HG03095 (cell line): ENCODE results near the gene PCDHGB1.
"Not testable (repeated sequence)": the region's sequence is repeated elsewhere in the genome, so short reads cannot be mapped to it uniquely, and the experiment has no call there.

ENCODE experiments used
- ATAC-seq: cut with Tn5 transposase; IDR thresholded peaks from one replicate; pipeline ENCODE4 v1.9.1; 2021; ENCODE audit warnings: moderate library complexity; ENCODE audit not compliant: unreplicated experiment

PCDHGB1 gene

DNA sequence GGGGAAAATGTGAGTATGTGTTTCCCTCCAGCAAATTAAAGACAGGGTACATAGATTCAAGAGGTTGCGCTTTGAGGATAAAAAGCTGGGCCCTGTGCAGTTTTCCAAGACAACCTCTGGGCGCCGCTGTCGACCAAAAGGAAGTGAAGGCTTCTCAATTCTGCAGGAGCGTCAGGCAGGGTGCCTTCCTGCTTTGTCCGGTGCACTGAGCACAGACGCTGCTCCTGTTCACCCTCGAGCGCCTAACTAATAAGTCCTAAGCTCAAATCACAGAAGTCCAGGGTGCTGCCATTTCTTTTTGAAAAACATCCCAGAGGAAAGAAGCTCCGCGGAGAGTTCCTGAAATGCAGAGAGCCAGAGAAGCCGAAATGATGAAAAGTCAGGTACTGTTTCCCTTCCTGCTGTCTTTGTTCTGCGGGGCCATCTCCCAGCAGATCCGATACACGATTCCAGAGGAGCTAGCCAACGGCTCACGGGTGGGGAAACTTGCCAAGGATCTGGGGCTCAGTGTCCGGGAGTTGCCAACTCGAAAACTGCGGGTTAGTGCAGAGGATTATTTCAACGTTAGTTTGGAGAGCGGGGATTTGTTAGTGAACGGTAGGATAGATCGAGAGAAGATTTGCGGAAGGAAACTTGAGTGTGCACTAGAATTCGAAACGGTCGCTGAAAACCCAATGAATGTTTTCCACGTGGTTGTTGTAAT, at the start of gene PCDHGB1:
Gene PCDHGB1, plus strand, starts transcription at position 183 of the 703 bp plus-strand sequence. Its CDS starts 162 bp downstream, at position 345.
- ATAC-seq, result peak; percentile 89

GRCh38 chr5:141303756-141304155, 46.1 kb upstream of the PCDHGB1 start, which contains the start of gene SLC25A2:
TSS of gene SLC25A2 (minus strand) at chr5:141304049. CDS start at chr5:141303865, 184 bp downstream.
- no peak for ATAC-seq

DNA sequence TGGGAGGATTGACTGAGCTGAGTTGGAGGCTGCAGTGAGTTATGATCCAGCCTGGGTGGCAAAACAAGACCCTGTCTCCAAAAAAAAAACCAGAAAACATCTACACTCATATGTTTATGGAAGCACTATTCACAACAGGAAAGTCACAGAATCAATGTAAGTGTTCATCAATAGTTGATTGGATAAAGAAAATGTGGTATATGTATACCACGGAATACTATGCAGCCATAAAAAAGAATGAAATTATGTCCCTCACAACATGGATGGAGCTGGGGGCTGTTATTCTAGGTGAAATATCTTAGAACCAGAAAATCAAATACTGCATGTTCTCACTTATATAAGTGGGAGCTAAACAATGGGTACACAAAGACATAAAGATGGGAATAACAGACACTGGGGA, 43.3 kb upstream of the PCDHGB1 start:
- no peak for ATAC-seq

GRCh38 chr5:141313711-141314110, 36.2 kb upstream of the PCDHGB1 start:
- no peak for ATAC-seq

- ATAC-seq, result not testable (repeated sequence)
Observed at GRCh38 chr5:141316963-141317362, 32.9 kb upstream of the PCDHGB1 start.

GRCh38 chr5:141319202-141319601, 30.7 kb upstream of the PCDHGB1 start:
- ATAC-seq, result no peak

- ATAC-seq, result no peak
Observed at GRCh38 chr5:141319699-141320098, 30.2 kb upstream of the PCDHGB1 start.

- ATAC-seq, result peak; percentile 89
Observed at GRCh38 chr5:141320225-141321169, 29.4 kb upstream of the PCDHGB1 start, which contains the start of gene TAF7. TSS of gene TAF7 (minus strand) at chr5:141320784. CDS start at chr5:141320044, 740 bp downstream.

GRCh38 chr5:141322261-141322660, 27.6 kb upstream of the PCDHGB1 start:
- no peak for ATAC-seq

GRCh38 chr5:141326088-141326854, 23.6 kb upstream of the PCDHGB1 start:
- peak; percentile 81 for ATAC-seq

DNA sequence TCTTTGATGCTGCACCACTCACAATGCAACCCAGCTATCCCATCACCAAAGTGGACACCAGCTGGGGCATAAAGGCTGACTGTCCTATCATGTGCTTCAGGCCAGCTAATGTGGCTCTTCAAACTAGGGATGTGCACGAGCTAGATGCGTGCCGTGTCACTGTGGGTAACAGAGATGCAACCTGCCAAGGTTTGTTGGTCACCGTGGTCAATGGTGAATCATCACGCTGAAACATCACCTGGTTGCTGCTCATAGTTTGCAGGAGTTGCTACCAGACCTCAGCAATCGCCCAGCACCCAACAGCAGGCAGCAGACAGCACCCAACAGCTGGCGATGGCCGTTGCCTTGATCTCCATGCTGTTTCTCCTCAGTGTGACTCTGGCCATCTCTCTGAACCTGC, 21.7 kb upstream of the PCDHGB1 start:
- ATAC-seq, result no peak

GRCh38 chr5:141330299-141331080, 19.4 kb upstream of the PCDHGB1 start, which contains the start of gene PCDHGA1:
TSS of gene PCDHGA1 (plus strand) at chr5:141330514.
- peak; percentile 41 for ATAC-seq

- ATAC-seq, result not testable (repeated sequence)
Observed at GRCh38 chr5:141332571-141332970, 17.3 kb upstream of the PCDHGB1 start.

DNA sequence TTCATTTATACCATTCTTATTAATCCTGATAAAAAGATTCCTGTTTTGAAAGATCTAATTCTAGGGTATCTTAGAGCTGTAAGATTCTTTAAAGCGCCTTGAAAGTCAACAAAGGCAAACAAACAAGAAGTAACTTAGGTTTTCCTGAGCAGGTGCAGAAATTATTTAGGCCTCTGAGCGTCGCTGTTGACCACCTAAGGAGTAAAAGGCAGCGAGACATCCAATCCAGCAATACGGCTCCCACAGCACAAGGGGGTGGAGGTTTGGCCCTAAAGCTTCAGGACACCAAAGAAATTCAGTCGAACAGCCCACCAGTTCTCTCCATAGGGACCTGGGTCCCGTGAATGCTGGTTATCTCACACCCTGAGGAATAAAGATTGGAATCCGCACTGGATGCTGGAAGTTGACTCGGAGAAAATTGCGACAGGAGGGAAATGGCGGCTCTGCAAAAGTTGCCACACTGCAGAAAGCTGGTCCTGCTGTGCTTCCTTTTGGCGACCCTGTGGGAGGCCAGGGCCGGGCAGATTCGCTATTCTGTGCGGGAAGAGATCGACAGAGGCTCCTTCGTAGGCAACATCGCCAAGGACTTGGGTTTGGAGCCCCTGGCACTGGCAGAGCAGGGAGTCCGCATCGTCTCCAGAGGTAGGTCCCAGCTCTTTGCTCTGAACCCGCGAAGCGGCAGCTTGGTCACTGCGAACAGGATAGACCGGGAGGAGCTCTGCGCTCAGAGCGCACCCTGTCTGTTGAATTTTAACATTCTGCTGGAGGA, 11.2 kb upstream of the PCDHGB1 start, which contains the start of gene PCDHGA2:
Gene PCDHGA2, plus strand, starts transcription at position 223 of the 769 bp plus-strand sequence.
- ATAC-seq, result no peak

DNA sequence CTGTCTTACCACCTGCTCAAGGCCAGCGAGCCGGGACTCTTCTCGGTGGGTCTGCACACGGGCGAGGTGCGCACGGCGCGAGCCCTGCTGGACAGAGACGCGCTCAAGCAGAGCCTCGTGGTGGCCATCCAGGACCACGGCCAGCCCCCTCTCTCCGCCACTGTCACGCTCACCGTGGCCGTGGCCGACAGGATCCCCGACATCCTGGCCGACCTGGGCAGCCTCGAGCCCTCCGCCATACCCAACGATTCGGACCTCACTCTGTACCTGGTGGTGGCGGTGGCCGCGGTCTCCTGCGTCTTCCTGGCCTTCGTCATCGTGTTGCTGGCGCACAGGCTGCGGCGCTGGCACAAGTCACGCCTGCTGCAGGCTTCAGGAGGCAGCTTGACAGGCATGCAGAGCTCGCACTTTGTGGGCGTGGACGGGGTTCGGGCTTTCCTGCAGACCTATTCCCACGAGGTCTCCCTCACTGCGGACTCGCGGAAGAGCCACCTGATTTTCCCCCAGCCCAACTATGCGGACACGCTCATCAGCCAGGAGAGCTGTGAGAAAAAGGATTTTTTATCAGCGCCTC, 9.0 kb upstream of the PCDHGB1 start:
- ATAC-seq, result not testable (repeated sequence)

DNA sequence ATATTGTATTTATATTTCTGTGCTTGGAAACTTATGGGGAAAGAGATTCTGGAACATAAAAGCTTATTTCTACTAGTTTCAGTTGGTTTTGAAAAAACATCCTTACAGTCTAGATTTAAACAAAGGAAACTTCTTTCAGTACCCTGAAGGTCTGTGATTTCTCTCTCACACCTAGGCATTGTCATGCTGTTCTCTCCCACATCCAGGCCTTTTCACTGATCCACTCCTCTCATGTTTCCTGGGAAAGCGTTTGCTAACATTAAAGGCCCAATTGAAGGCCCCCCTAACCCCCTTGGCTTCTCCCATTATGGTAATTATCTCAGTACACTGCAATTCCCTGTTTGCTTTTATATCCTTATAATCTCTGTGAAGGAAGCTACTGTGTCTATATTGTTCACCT, 7.1 kb upstream of the PCDHGB1 start:
- ATAC-seq, result no peak

- ATAC-seq, result no peak
Observed at GRCh38 chr5:141343242-141343952, 6.5 kb upstream of the PCDHGB1 start, which contains the start of gene PCDHGA3. TSS of gene PCDHGA3 (plus strand) at chr5:141343829. CDS start at chr5:141344034, 205 bp downstream.

GRCh38 chr5:141343953-141344463, 5.9 kb upstream of the PCDHGB1 start:
- ATAC-seq, result no peak
